ENCODE data around the gene MYO10. TPM values are rescaled to one million over a fixed set of nuclear protein-coding genes. Genes with fewer than 3 reads are reported as not detected.

MYO10 gene
- total RNA-seq, 4 donors from 2014 or later: 51.6 to 190 (median 72.9) TPM

- 80 to 88% methylated on average over 5 to 6 of the region's 6 CpGs for WGBS, 2 donors (ENCODE audit: low coverage in 1 of 2)
- DNase-seq: no peak
- in situ Hi-C loops (cut with MboI; ENCODE audit: low pct_ligation_motif_present in 1 of 4, low pct_unique_long_range_greater_than_20kb in 1 of 4, low sequenced_read_pairs in 3 of 4): loop anchor here in 2 of 4 donors (10.0 to 25.0 kb wide), 3 partner anchors 181 to 506 kb away; no protein-coding TSS in a partner anchor
- H3K4me1 ChIP-seq: peaks cover 0 to 15% (median 6%) of the 10 kb centered on the region in 4 donors
- TF ChIP-seq EP300 (IDR thresholded peaks at IDR 0.05; ENCODE audit: low read depth): no peak
- no peak for TF ChIP-seq POLR2AphosphoS5 (IDR thresholded peaks at IDR 0.05)
- no peak for TF ChIP-seq CTCF (IDR thresholded peaks at IDR 0.05)
- TF ChIP-seq POLR2A (IDR thresholded peaks at IDR 0.05): no peak
- intact Hi-C loops (cut with DNase I; ENCODE audit: low total_unique reads): no loop called here
- no peak overlapping the region for H3K27ac ChIP-seq
- peaks cover 0 to 9% (median 0%) of the 10 kb centered on the region in 4 donors for H3K36me3 ChIP-seq
- no peak overlapping the region for H3K4me3 ChIP-seq
- no peaks in the 10 kb centered on the region for H3K27me3 ChIP-seq
- no peaks in the 10 kb centered on the region for H3K9me3 ChIP-seq
Observed at GRCh38 chr5:16668631-16669030, 267.5 kb downstream of the MYO10 start.

- 87 to 94% methylated on average over 3 to 11 of the region's 11 CpGs for WGBS, 2 donors (ENCODE audit: low coverage in 1 of 2)
- Histone ChIP-seq H3K36me3 (peaks cover 0 to 9% (median 0%) of the 10 kb centered on the region in 4 donors), H3K4me1 (peaks cover 0 to 15% (median 6%) of the 10 kb centered on the region in 4 donors), H3K4me3 (no peak overlapping the region), H3K9me3 (no peaks in the 10 kb centered on the region), H3K27me3 (no peaks in the 10 kb centered on the region), H3K27ac (no peak overlapping the region)
- TF ChIP-seq POLR2A (IDR thresholded peaks at IDR 0.05) (no peak), CTCF (IDR thresholded peaks at IDR 0.05) (no peak), EP300 (IDR thresholded peaks at IDR 0.05; ENCODE audit: low read depth) (no peak), POLR2AphosphoS5 (IDR thresholded peaks at IDR 0.05) (no peak)
- intact Hi-C loops (cut with DNase I; ENCODE audit: low total_unique reads) (no loop called here), in situ Hi-C loops (cut with MboI; ENCODE audit: low pct_ligation_motif_present in 1 of 4, low pct_unique_long_range_greater_than_20kb in 1 of 4, low sequenced_read_pairs in 3 of 4) (loop anchor here in 2 of 4 donors (10.0 to 25.0 kb wide), 3 partner anchors 181 to 506 kb away; no protein-coding TSS in a partner anchor)
- no peak for DNase-seq
Observed at GRCh38 chr5:16668194-16668593, 267.9 kb downstream of the MYO10 start.

GRCh38 chr5:16666883-16667398, 269.1 kb downstream of the MYO10 start:
- in situ Hi-C loops (cut with MboI; ENCODE audit: low pct_ligation_motif_present in 1 of 4, low pct_unique_long_range_greater_than_20kb in 1 of 4, low sequenced_read_pairs in 3 of 4) (loop anchor here in 2 of 4 donors (10.0 to 25.0 kb wide), 3 partner anchors 180 to 505 kb away; no protein-coding TSS in a partner anchor), intact Hi-C loops (cut with DNase I; ENCODE audit: low total_unique reads) (no loop called here)
- Histone ChIP-seq H3K27ac (peak overlapping the region in 2 of 4 donors; percentile 39 to 41), H3K4me1 (peaks cover 0 to 15% (median 6%) of the 10 kb centered on the region in 4 donors), H3K27me3 (no peaks in the 10 kb centered on the region), H3K4me3 (no peak overlapping the region), H3K9me3 (no peaks in the 10 kb centered on the region), H3K36me3 (peaks cover 0 to 9% (median 0%) of the 10 kb centered on the region in 4 donors)
- peak; percentile 42 to 69 (median 50) for TF ChIP-seq CTCF (IDR thresholded peaks at IDR 0.05)
- TF ChIP-seq POLR2A (IDR thresholded peaks at IDR 0.05): no peak
- WGBS, 2 donors (ENCODE audit: low coverage in 1 of 2): 45% methylated on average over 10 of the region's 11 CpGs; no CpG with 5 or more reads in 1 of the 2 donors
- peak; percentile 63 for DNase-seq

GRCh38 chr5:16666130-16666882, 269.8 kb downstream of the MYO10 start:
- H3K36me3 ChIP-seq: peaks cover 0 to 9% (median 0%) of the 10 kb centered on the region in 4 donors
- intact Hi-C loops (cut with DNase I; ENCODE audit: low total_unique reads): no loop called here
- TF ChIP-seq POLR2A (IDR thresholded peaks at IDR 0.05): no peak
- no peak for TF ChIP-seq EP300 (IDR thresholded peaks at IDR 0.05; ENCODE audit: low read depth)
- no peak for TF ChIP-seq POLR2AphosphoS5 (IDR thresholded peaks at IDR 0.05)
- TF ChIP-seq CTCF (IDR thresholded peaks at IDR 0.05): no peak

More at GRCh38 chr5:16666130-16666882, 269.8 kb downstream of the MYO10 start:
- no peaks in the 10 kb centered on the region for H3K9me3 ChIP-seq
- in situ Hi-C loops (cut with MboI; ENCODE audit: low pct_ligation_motif_present in 1 of 4, low pct_unique_long_range_greater_than_20kb in 1 of 4, low sequenced_read_pairs in 3 of 4): loop anchor here in 2 of 4 donors (10.0 to 25.0 kb wide), 3 partner anchors 179 to 504 kb away; no protein-coding TSS in a partner anchor
- H3K27ac ChIP-seq: peak overlapping the region in 2 of 4 donors; percentile 39 to 41
- WGBS, 2 donors (ENCODE audit: low coverage in 1 of 2): 63% methylated on average over 4 to 15 of the region's 19 CpGs
- no peak overlapping the region for H3K4me3 ChIP-seq
- H3K4me1 ChIP-seq: peaks cover 0 to 15% (median 6%) of the 10 kb centered on the region in 4 donors
- no peaks in the 10 kb centered on the region for H3K27me3 ChIP-seq
- DNase-seq: peak; percentile 20
